Stimulated activated memory B cell treated with anti-CD40 and anti-IgM and Interleukin-4, amounts not matched to agents 10 μg/mL and 1 μg/mL and 100 μg/mL, for 72 hours (primary cell): ENCODE data around the gene HPS1.
A peak's percentile ranks its signal among the peaks of the same experiment; 100 is the strongest.

Experiments
- ATAC-seq: fragments of 150-1000 bp; cut with Tn5 transposase; 2 replicates; pipeline ENCODE4 v1.10.0; 2021
- H3K27ac Mint-ChIP-seq: one replicate; pipeline ENCODE4 v1.8.0; 2022; ENCODE audit warnings: mild to moderate bottlenecking, mixed read lengths
- H3K27me3 Mint-ChIP-seq: one replicate; pipeline ENCODE4 v1.8.0; 2022; ENCODE audit warnings: mixed read lengths
- H3K36me3 Mint-ChIP-seq: one replicate; pipeline ENCODE4 v1.8.0; 2022; ENCODE audit warnings: mixed read lengths
- H3K4me1 Mint-ChIP-seq: one replicate; pipeline ENCODE4 v1.8.0; 2022; ENCODE audit warnings: mixed read lengths
- H3K4me3 Mint-ChIP-seq: one replicate; pipeline ENCODE4 v1.8.0; 2022; ENCODE audit warnings: mild to moderate bottlenecking, moderate library complexity, mixed read lengths
- H3K9me3 Mint-ChIP-seq: one replicate; pipeline ENCODE4 v1.8.0; 2022; ENCODE audit warnings: mixed read lengths

HPS1 gene

DNA sequence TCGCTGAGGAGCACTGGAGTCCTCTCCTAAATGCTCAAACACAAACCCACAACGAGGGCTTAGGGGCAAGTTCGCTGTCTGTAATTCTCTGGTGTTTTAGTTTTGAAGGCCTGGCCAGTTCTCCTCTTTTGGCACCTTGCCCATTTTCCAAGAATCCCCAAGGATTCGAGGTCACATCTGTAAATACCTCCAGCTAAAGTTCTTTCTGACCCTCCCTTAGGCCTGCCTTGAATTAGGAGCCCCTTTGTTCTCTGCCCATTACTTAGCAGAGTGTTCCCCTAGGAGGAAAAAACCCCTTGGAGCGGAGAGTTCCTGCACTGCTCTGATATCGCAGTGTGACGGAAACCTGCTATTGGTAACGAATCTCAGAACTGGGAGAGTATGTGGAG lies 31.0 kb downstream of the HPS1 start:
- H3K4me3 Mint-ChIP-seq, result no peak overlapping the region
- no peak overlapping the region for H3K27ac Mint-ChIP-seq
- ATAC-seq, result no peak
- no peaks in the 10 kb centered on the region for H3K9me3 Mint-ChIP-seq
- H3K36me3 Mint-ChIP-seq, result peaks cover 35% of the 10 kb centered on the region
- H3K27me3 Mint-ChIP-seq, result no peaks in the 10 kb centered on the region
- peaks cover 12% of the 10 kb centered on the region for H3K4me1 Mint-ChIP-seq

DNA sequence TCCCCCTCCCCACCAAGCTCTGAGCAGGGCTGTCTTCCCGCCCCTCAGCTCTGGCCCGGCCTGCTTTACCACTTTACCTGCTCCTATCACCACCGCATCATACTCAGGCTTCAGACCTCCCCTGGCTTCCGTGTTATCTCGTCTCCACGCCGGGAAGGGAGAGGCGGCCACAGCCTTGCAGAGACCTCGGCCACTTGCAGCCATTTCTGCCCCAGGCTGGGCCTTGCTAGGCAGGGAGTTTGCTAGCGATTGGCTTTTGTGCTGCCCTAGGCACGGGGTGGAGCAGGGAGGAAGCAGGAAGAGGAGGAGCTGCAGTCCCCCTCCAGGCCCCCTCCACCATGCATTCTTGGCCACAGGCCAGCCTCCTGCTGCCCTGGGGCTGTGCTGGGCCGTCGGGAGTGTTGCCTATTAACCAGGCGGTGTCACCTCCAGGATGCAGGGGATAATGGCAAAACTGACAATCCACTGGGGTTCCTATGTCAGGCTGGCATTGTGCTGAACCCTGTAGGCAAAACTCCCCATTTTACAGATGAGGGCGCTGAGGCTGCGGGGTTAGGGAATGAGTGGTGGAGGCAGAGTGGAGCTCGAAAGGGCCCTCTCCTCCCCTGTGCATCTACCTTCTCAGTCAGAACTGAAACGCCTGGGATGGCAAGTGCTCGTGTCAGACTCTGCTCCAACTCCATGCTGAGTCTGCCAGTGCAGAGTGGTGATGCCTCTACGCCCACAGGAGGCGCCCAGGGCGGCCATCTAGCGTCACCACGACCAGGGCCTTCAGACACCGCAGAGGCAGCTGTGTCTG lies 31.6 kb downstream of the HPS1 start, which contains the start of gene PYROXD2:
Gene PYROXD2 (minus strand): TSS at position 251 of the 799 bp plus-strand sequence. CDS start 47 bp downstream, at position 204.
- no peak within 1 kb of the TSS for H3K27ac Mint-ChIP-seq
- no peaks in the 10 kb centered on the region for H3K27me3 Mint-ChIP-seq
- ATAC-seq, result no peak
- H3K4me1 Mint-ChIP-seq, result peaks cover 10% of the 10 kb centered on the region
- no peaks in the 10 kb centered on the region for H3K9me3 Mint-ChIP-seq
- H3K36me3 Mint-ChIP-seq, result peaks cover 35% of the 10 kb centered on the region
- no peak within 1 kb of the TSS for H3K4me3 Mint-ChIP-seq

DNA sequence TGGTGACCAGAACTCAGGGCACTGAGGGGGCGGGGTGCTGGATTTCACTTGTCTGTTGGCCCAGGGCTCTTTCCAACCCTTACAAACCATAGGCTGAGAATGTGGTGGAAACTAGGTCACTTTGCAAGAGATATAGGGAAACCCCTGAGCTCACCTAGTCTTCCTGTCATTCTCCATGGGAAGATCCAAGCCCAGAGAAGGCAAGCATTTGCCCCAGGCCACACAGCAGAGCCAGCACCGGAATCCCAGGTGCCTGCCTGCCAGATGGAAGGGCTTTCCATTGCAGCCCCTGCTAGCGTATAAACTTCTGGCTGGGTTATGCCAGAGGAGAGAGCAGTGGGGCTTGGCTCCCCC lies 32.2 kb downstream of the HPS1 start:
- H3K4me3 Mint-ChIP-seq, result no peak overlapping the region
- H3K27ac Mint-ChIP-seq, result no peak overlapping the region
- peaks cover 10% of the 10 kb centered on the region for H3K4me1 Mint-ChIP-seq
- peaks cover 29% of the 10 kb centered on the region for H3K36me3 Mint-ChIP-seq
- no peaks in the 10 kb centered on the region for H3K9me3 Mint-ChIP-seq
- no peak for ATAC-seq
- H3K27me3 Mint-ChIP-seq, result no peaks in the 10 kb centered on the region

- peaks cover 3% of the 10 kb centered on the region for H3K36me3 Mint-ChIP-seq
- H3K4me3 Mint-ChIP-seq, result no peak overlapping the region
- peaks cover 10% of the 10 kb centered on the region for H3K4me1 Mint-ChIP-seq
- H3K27ac Mint-ChIP-seq, result no peak overlapping the region
- no peaks in the 10 kb centered on the region for H3K9me3 Mint-ChIP-seq
- H3K27me3 Mint-ChIP-seq, result no peaks in the 10 kb centered on the region
- ATAC-seq, result no peak
Measured at GRCh38 chr10:98411768-98412167, 35.0 kb downstream of the HPS1 start.

GRCh38 chr10:98411166-98411565 lies 35.6 kb downstream of the HPS1 start:
- peaks cover 10% of the 10 kb centered on the region for H3K4me1 Mint-ChIP-seq
- H3K4me3 Mint-ChIP-seq, result no peak overlapping the region
- H3K27ac Mint-ChIP-seq, result no peak overlapping the region
- no peaks in the 10 kb centered on the region for H3K36me3 Mint-ChIP-seq
- no peaks in the 10 kb centered on the region for H3K9me3 Mint-ChIP-seq
- ATAC-seq, result no peak
- no peaks in the 10 kb centered on the region for H3K27me3 Mint-ChIP-seq

DNA sequence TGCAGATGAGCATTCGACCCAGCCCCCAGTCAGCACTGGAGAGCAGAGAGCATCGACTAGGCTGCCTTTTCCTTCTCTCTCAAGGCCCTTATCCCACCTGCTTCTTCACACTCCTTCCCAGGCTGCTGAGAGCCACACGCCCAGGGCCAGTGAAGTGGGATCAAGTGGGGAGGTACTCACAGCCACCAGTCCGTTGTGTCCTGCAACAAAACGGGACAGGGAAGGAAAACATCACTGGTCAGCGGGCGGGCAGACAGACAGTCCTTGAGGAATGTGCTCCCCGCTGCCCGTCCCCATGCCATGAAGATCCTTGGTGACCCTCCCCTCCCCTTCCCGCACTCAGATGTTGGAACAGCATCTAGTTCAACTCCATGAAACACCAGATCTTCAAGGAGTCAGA lies 36.0 kb downstream of the HPS1 start:
- H3K36me3 Mint-ChIP-seq, result no peaks in the 10 kb centered on the region
- ATAC-seq, result no peak
- H3K4me1 Mint-ChIP-seq, result peaks cover 10% of the 10 kb centered on the region
- no peak overlapping the region for H3K4me3 Mint-ChIP-seq
- H3K27ac Mint-ChIP-seq, result no peak overlapping the region
- no peaks in the 10 kb centered on the region for H3K9me3 Mint-ChIP-seq
- H3K27me3 Mint-ChIP-seq, result no peaks in the 10 kb centered on the region

DNA sequence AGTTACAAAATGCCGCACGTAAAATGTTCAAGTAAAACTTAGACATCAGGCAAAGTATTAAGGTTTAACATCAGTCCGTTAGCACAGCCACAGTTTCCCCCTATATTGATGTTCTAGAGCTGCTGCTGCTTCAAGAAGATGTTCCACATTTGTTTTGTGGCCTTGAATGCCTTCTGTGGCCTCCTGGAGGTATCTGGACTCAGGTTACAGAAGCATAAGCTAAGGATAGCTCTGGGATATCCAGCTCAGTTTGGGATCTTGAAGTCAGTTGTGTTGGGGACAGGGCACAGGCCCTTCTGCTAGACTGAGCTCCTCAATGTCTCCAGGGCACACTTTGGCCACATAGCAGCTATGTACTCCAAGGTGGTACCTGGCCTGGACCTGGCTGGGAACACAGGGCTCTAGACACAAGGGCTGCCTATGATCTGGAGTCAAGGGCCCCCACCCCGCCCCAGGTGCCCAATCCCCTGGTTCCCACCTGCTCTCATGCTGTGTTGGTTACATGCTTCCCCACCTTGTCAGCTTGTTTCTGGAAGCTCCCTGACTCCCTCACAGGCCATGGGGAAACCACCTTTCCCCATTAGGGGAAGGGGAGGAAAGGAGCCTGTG lies 36.5 kb downstream of the HPS1 start:
- H3K27me3 Mint-ChIP-seq, result no peaks in the 10 kb centered on the region
- ATAC-seq, result no peak
- no peak overlapping the region for H3K27ac Mint-ChIP-seq
- no peaks in the 10 kb centered on the region for H3K36me3 Mint-ChIP-seq
- H3K4me3 Mint-ChIP-seq, result no peak overlapping the region
- no peaks in the 10 kb centered on the region for H3K9me3 Mint-ChIP-seq
- peaks cover 7% of the 10 kb centered on the region for H3K4me1 Mint-ChIP-seq

DNA sequence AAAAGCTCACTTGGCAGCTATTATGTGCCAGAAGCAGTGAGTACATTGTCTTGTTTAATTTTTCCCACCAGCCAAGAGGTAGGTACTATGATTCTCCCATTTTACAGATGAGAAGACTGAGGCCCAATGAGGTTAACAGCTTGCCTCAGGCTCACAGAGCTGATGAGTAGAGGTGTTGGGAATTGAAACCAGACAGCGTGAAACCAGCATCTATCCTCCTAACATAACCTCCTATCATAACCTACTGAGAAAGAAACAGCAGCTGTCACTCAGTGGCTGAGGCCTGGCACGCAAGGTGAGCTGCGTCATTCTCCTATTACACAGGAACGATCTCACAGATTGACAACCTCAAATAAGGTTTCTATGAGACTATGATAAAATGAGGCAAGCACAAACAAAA lies 37.9 kb downstream of the HPS1 start:
- Mint-ChIP-seq H3K27ac (no peak overlapping the region), H3K4me3 (no peak overlapping the region), H3K9me3 (no peaks in the 10 kb centered on the region), H3K4me1 (peaks cover 11% of the 10 kb centered on the region), H3K27me3 (no peaks in the 10 kb centered on the region), H3K36me3 (peaks cover 1% of the 10 kb centered on the region)
- no peak for ATAC-seq

GRCh38 chr10:98407744-98408241 lies 38.9 kb downstream of the HPS1 start:
- Mint-ChIP-seq H3K27me3 (no peaks in the 10 kb centered on the region), H3K27ac (no peak overlapping the region), H3K4me1 (peaks cover 16% of the 10 kb centered on the region), H3K4me3 (no peak overlapping the region), H3K9me3 (no peaks in the 10 kb centered on the region), H3K36me3 (peaks cover 8% of the 10 kb centered on the region)
- ATAC-seq, result no peak

DNA sequence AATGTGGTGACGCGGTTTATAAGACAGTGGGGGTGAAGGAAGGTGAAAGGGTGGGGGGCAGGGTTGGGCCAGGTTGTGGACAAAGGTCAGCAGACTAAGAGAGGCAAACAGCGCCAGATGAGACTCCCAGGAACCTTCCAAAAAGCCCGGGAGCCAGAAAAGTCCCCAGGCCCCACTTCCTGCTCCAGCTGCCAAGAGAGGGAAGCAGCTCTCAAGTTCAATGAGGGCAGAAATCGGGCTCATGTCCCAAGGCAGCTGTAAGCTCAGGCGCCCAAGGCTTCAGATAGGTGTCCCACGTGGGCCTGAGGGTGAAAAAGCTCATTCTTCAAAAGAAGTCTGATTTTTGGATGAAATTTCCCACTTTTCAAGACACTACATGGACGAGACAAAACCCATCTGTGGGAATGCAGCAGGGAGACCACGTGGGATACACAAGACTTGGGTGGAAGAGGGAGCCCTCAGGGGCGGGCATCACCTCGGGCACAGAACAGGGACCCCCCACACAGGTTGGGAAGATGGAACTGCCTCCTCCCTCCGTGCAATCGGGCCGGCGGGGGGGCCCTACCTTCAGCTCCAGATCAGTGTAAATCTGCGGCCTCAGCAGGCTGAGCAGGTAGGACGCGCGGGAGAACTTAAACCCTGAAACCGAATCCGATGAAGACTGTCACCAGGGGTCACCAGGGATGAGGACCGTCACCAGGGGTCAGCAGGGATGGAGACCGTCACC lies 39.6 kb downstream of the HPS1 start:
- ATAC-seq, result no peak
- H3K9me3 Mint-ChIP-seq, result no peaks in the 10 kb centered on the region
- H3K36me3 Mint-ChIP-seq, result peaks cover 8% of the 10 kb centered on the region
- peaks cover 16% of the 10 kb centered on the region for H3K4me1 Mint-ChIP-seq
- H3K27ac Mint-ChIP-seq, result no peak overlapping the region
- H3K27me3 Mint-ChIP-seq, result no peaks in the 10 kb centered on the region
- no peak overlapping the region for H3K4me3 Mint-ChIP-seq

- Mint-ChIP-seq H3K27me3 (no peaks in the 10 kb centered on the region), H3K27ac (no peak overlapping the region), H3K4me3 (no peak overlapping the region), H3K4me1 (peaks cover 16% of the 10 kb centered on the region), H3K9me3 (no peaks in the 10 kb centered on the region), H3K36me3 (peaks cover 8% of the 10 kb centered on the region)
- ATAC-seq, result no peak
Measured at GRCh38 chr10:98405422-98405821, 41.3 kb downstream of the HPS1 start.

- Mint-ChIP-seq H3K36me3 (peaks cover 8% of the 10 kb centered on the region), H3K4me3 (no peak overlapping the region), H3K4me1 (peaks cover 16% of the 10 kb centered on the region), H3K27ac (no peak overlapping the region), H3K27me3 (no peaks in the 10 kb centered on the region), H3K9me3 (no peaks in the 10 kb centered on the region)
- peak; percentile 65 for ATAC-seq
Measured at GRCh38 chr10:98404571-98405359, 42.0 kb downstream of the HPS1 start.

DNA sequence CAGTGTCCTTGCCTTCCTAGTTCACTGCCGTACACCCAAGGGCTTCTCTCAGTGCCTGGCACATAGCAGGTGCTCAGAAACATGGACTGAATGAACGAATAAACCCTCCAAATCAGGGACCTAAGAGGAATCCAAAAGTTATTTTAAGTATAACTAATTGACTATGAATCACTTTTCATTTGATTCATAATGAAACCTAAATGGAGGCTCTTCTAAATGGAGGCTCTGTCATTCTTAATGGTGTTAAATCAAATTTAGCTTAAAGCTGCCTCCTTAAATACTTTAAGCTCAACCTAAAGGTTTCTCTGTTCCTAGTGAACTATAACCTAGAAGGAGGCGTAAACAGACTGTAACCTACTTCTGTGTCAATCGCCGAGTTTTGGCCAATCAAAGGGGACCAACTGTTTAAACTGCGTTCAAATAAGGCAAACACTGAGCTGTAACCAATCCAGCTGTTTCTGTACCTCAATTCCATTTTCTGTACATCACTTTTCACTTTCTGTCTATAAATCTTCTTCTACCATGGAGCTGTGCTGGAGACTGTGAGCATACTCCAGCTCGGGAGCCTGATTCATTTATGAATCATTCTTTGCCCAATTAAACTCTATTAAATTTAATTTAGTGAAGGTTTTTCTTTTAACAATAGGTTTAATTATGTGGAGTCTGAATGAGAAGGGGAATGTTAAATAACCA lies 42.8 kb downstream of the HPS1 start:
- Mint-ChIP-seq H3K9me3 (no peaks in the 10 kb centered on the region), H3K27ac (peak overlapping the region; percentile 8), H3K36me3 (peaks cover 8% of the 10 kb centered on the region), H3K27me3 (no peaks in the 10 kb centered on the region), H3K4me3 (no peak overlapping the region), H3K4me1 (peaks cover 16% of the 10 kb centered on the region)
- ATAC-seq, result no peak

GRCh38 chr10:98402931-98403718 lies 43.6 kb downstream of the HPS1 start:
- Mint-ChIP-seq H3K9me3 (no peaks in the 10 kb centered on the region), H3K36me3 (peaks cover 8% of the 10 kb centered on the region), H3K27ac (peak overlapping the region; percentile 8), H3K4me1 (peaks cover 16% of the 10 kb centered on the region), H3K4me3 (no peak overlapping the region), H3K27me3 (no peaks in the 10 kb centered on the region)
- ATAC-seq, result no peak
